K562 (cell line): ENCODE data around the gene TRERF1. TPM values are rescaled to one million over a fixed set of nuclear protein-coding genes. Genes with fewer than 3 reads are reported as not detected.

ENCODE experiments used
- CREB3 ChIP-seq: fragments of 450-650 bp; conservative IDR thresholded peaks from 2 replicates; pipeline ENCODE4 v1.6.1; 2016; ENCODE audit warnings: missing genetic modification characterization, low read depth, mild to moderate bottlenecking, missing compliant biosample characterization, moderate library complexity
- CREB5 ChIP-seq: fragments of 250-450 bp; sonication (Bioruptor Pico); IDR thresholded peaks from 2 replicates; pipeline ENCODE4 v1.5.0; 2020; ENCODE audit warnings: mild to moderate bottlenecking
- CUX1 ChIP-seq: fragments of 200-800 bp; sonication (Bioruptor generic); IDR thresholded peaks from 2 replicates; pipeline ENCODE4 v1.6.1; 2016; ENCODE audit warnings: missing genetic modification characterization, missing compliant biosample characterization
- ETS1 ChIP-seq: conservative IDR thresholded peaks from 2 replicates; pipeline ENCODE4 v1.6.1; 2011; ENCODE audit warnings: low read depth, mild to moderate bottlenecking, low read length; ENCODE audit not compliant: control insufficient read depth
- HIVEP1 ChIP-seq: fragments of 250-450 bp; sonication (Bioruptor Pico); IDR thresholded peaks from 2 replicates; pipeline ENCODE4 v1.4.0; 2020; ENCODE audit warnings: mild to moderate bottlenecking
- MEF2D ChIP-seq: conservative IDR thresholded peaks from 2 replicates; pipeline ENCODE4 v1.6.1; 2016; ENCODE audit warnings: low read depth, missing genetic modification characterization, missing compliant biosample characterization
- MITF ChIP-seq: IDR thresholded peaks from 2 replicates; pipeline ENCODE4 v1.6.1; 2014; ENCODE audit warnings: antibody characterized with exemption
- MXD1 ChIP-seq: fragments of 250-450 bp; sonication (Bioruptor Pico); IDR thresholded peaks from 2 replicates; pipeline ENCODE4 v1.8.0; 2021; ENCODE audit warnings: borderline replicate concordance, mild to moderate bottlenecking, moderate library complexity; ENCODE audit not compliant: poor library complexity, severe bottlenecking
- POU5F1 ChIP-seq: fragments of 150-350 bp; IDR thresholded peaks from 2 replicates; pipeline ENCODE4 v1.6.1; 2014; ENCODE audit warnings: borderline replicate concordance, low read length, low read depth, mild to moderate bottlenecking; ENCODE audit not compliant: partially characterized antibody
- PPARD ChIP-seq: fragments of 250-450 bp; sonication (Bioruptor Pico); IDR thresholded peaks from 2 replicates; pipeline ENCODE4 v1.8.0; 2022; ENCODE audit warnings: inconsistent platforms, mild to moderate bottlenecking, moderate library complexity
- ZBTB2 ChIP-seq: fragments of 450-650 bp; IDR thresholded peaks from 2 replicates; pipeline ENCODE4 v1.6.1; 2016; ENCODE audit warnings: antibody characterized with exemption
- ZNF282 ChIP-seq: sonication (generic); formaldehyde crosslinking; IDR thresholded peaks from 2 replicates; pipeline ENCODE4 v1.8.1; 2023; ENCODE audit warnings: missing genetic modification reagents
- ZSCAN29 ChIP-seq: fragments of 450-650 bp; IDR thresholded peaks from 2 replicates; pipeline ENCODE4 v1.6.1; 2017
- polyA plus RNA-seq, 8 experiments: library from polyadenylated mRNA; depleted of rRNA in 4 of 8; stranded (reverse) in 5 of 8; unstranded in 3 of 8; fragments of >200 nt; fragmentation: Nextera tagmentation in 2 of 8; fragmentation: Illumina TruSeq in 1 of 8; extraction: Ambion mirVana in 2 of 8; extraction: Trizol in 1 of 8; gene quantifications; 2 replicates each; pipeline versions ENCODE4 v1.2.1 to v1.2.3, GENCODE V29; 2011 to 2014; ENCODE audit warnings: inconsistent platforms in 1 of 8, missing spikeins in 1 of 8
- total RNA-seq, 7 experiments: library from RNA; depleted of rRNA in 6 of 7; stranded (reverse); fragments of >200 nt in 6 of 7; fragmentation: Illumina TruSeq in 2 of 7; extraction: Trizol in 2 of 7; gene quantifications; 2 replicates each; pipeline versions ENCODE4 v1.2.1 to v1.2.3, GENCODE V29; 2011 to 2021; ENCODE audit warnings: low replicate concordance in 1 of 7

The TRERF1 gene
- total and polyA plus RNA-seq, 9 of the 15 experiments (the other 6 are each of a cell fraction or from before 2014, with no cell fraction given), result 0.04 to 0.20 (median 0.07) TPM; not detected in 3

GRCh38 chr6:42197555-42198362 lies 254.0 kb downstream of the TRERF1 start (continued):
- no peak for TF ChIP-seq CUX1 (CRISPR knock-in tag)
- no peak for TF ChIP-seq MITF
- TF ChIP-seq MXD1 (CRISPR knock-in tag), result peak; percentile 24
- TF ChIP-seq ZNF282 (CRISPR knock-in tag), result no peak
- TF ChIP-seq HIVEP1 (CRISPR knock-in tag), result no peak
- peak; percentile 94 for TF ChIP-seq ZBTB2
- no peak for TF ChIP-seq PPARD (CRISPR knock-in tag)
- no peak for TF ChIP-seq ZSCAN29
- no peak for TF ChIP-seq CREB5 (CRISPR knock-in tag)
- peak; percentile 82; the same call in 1 of the 2 replicates for TF ChIP-seq CREB3 (tag)
- peak; percentile 60 for TF ChIP-seq MEF2D (tag)
- TF ChIP-seq ETS1, result peak; percentile 77
- no peak for TF ChIP-seq POU5F1
